Glomerular endothelial cell (primary cell): ENCODE data around the gene OR2L3. TPM values are rescaled to one million over a fixed set of nuclear protein-coding genes. Genes with fewer than 3 reads are reported as not detected.

Experiments used
- total RNA-seq: library from RNA; depleted of rRNA; stranded (reverse); fragments of >200 nt; gene quantifications from 2 replicates; pipeline ENCODE4 v1.2.3, GENCODE V29; 2015

The OR2L3 gene
- total RNA-seq, 1 donor from 2014 or later = not detected

Other genes starting within 250 kb of the OR2L3 start
- not detected in 2 replicates for gene OR14A16, start 222.7 kb upstream of the OR2L3 start, total RNA-seq
- gene OR11L1, start 204.9 kb upstream of the OR2L3 start, total RNA-seq = not detected in 2 replicates
- 2.4 and 3.0 TPM in 2 replicates for gene TRIM58, start 189.6 kb upstream of the OR2L3 start, total RNA-seq
- 0.58 TPM in 1 of 2 replicates, not detected in the other for gene OR2W3, start 151.2 kb upstream of the OR2L3 start, total RNA-seq
- not detected in 2 replicates for gene OR2T8, start 126.6 kb upstream of the OR2L3 start, total RNA-seq
- not detected in 2 replicates for gene OR2AJ1, start 121.9 kb upstream of the OR2L3 start, total RNA-seq
- not detected in 2 replicates for gene OR2L8, start 98.0 kb upstream of the OR2L3 start, total RNA-seq
- not detected in 2 replicates for gene OR2AK2, start 81.6 kb upstream of the OR2L3 start, total RNA-seq
- not detected in 2 replicates for gene OR2L5, start 33.2 kb upstream of the OR2L3 start, total RNA-seq
- gene OR2L2, start 16.8 kb upstream of the OR2L3 start, total RNA-seq = not detected in 2 replicates
- gene OR2L13, start 48.3 kb downstream of the OR2L3 start, total RNA-seq = not detected in 2 replicates
- gene OR2M5, start 98.3 kb downstream of the OR2L3 start, total RNA-seq = not detected in 2 replicates
- gene OR2M2, start 128.0 kb downstream of the OR2L3 start, total RNA-seq = not detected in 2 replicates
- gene OR2M3, start 150.4 kb downstream of the OR2L3 start, total RNA-seq = not detected in 2 replicates
- gene OR2M4, start 184.6 kb downstream of the OR2L3 start, total RNA-seq = not detected in 2 replicates
- gene OR2T33, start 231.1 kb downstream of the OR2L3 start, total RNA-seq = not detected in 2 replicates